HepG2 (cell line): ENCODE data around the gene HSPA1L. TPM values are rescaled to one million over a fixed set of nuclear protein-coding genes. Genes with fewer than 3 reads are reported as not detected.
A peak's percentile ranks its signal among the peaks of the same experiment; 100 is the strongest.

Experiments
- ASH2L ChIP-seq: fragments of 300-600, 200-600 bp; sonication (generic); IDR thresholded peaks from 2 replicates; pipeline ENCODE4 v1.7.0; 2017; ENCODE audit warnings: low read depth, mild to moderate bottlenecking, moderate library complexity, mixed read lengths, low read length; ENCODE audit not compliant: insufficient read length
- HES4 ChIP-seq: sonication (generic); formaldehyde crosslinking; IDR thresholded peaks from 2 replicates; pipeline ENCODE4 v1.9.0; 2021; ENCODE audit warnings: mild to moderate bottlenecking, missing genetic modification reagents, borderline replicate concordance
- IKZF1 ChIP-seq: fragments of 450-650 bp; IDR thresholded peaks from 2 replicates; pipeline ENCODE4 v1.7.1; 2016
- KDM6A ChIP-seq: IDR thresholded peaks from 2 replicates; pipeline ENCODE4 v1.6.1; 2016; ENCODE audit warnings: low read depth
- MAFK ChIP-seq, 2 experiments: IDR thresholded peaks in 1 of 2; conservative IDR thresholded peaks in 1 of 2; 2 replicates each; pipeline ENCODE4 v1.6.1; 2011; ENCODE audit warnings: improper control_type of control experiment in 2 of 2, low read length in 2 of 2
- MBD4 ChIP-seq: IDR thresholded peaks from 2 replicates; pipeline ENCODE4 v1.6.1; 2012; ENCODE audit warnings: low read length, inconsistent platforms, borderline replicate concordance
- PRMT3 ChIP-seq: sonication (generic); formaldehyde crosslinking; IDR thresholded peaks from 2 replicates; pipeline ENCODE4 v1.8.1; 2022; ENCODE audit warnings: low read depth, mild to moderate bottlenecking, moderate library complexity, missing genetic modification reagents, borderline replicate concordance
- RARA ChIP-seq: IDR thresholded peaks from 2 replicates; pipeline ENCODE4 v1.6.1; 2016; ENCODE audit warnings: missing genetic modification reagents, missing compliant biosample characterization
- SAP130 ChIP-seq: IDR thresholded peaks from 2 replicates; pipeline ENCODE4 v1.6.1; 2016; ENCODE audit warnings: low read depth
- TBX2 ChIP-seq: sonication (generic); formaldehyde crosslinking; IDR thresholded peaks from 2 replicates; pipeline ENCODE4 v1.5.0; 2020; ENCODE audit warnings: missing genetic modification reagents, mild to moderate bottlenecking, borderline replicate concordance
- ZNF230 ChIP-seq: sonication (generic); formaldehyde crosslinking; IDR thresholded peaks from 2 replicates; pipeline ENCODE4 v1.4.0; 2020; ENCODE audit warnings: mild to moderate bottlenecking, missing genetic modification reagents
- ZNF337 ChIP-seq: sonication (generic); formaldehyde crosslinking; IDR thresholded peaks from 2 replicates; pipeline ENCODE4 v1.5.1; 2020; ENCODE audit warnings: missing genetic modification reagents, low read depth, mild to moderate bottlenecking, borderline replicate concordance
- ZNF430 ChIP-seq: sonication (generic); formaldehyde crosslinking; IDR thresholded peaks from 2 replicates; pipeline ENCODE4 v1.9.0; 2021; ENCODE audit warnings: mild to moderate bottlenecking, missing genetic modification reagents
- ZNF446 ChIP-seq: sonication (generic); formaldehyde crosslinking; IDR thresholded peaks from 2 replicates; pipeline ENCODE4 v1.5.0; 2020; ENCODE audit warnings: mild to moderate bottlenecking, missing genetic modification reagents
- ZZZ3 ChIP-seq: sonication (generic); formaldehyde crosslinking; IDR thresholded peaks from 2 replicates; pipeline ENCODE4 v1.4.0; 2020; ENCODE audit warnings: missing genetic modification reagents, mild to moderate bottlenecking, borderline replicate concordance
- polyA plus RNA-seq, 8 experiments: library from polyadenylated mRNA; depleted of rRNA in 3 of 8; stranded (reverse) in 7 of 8; unstranded in 1 of 8; fragments of >200 nt; fragmentation: Illumina TruSeq in 4 of 8; extraction: Trizol in 4 of 8; gene quantifications; 2 replicates each; pipeline versions ENCODE4 v1.2.1 to v1.2.3, GENCODE V29; 2011 to 2016; ENCODE audit warnings: low read depth in 4 of 8, missing spikeins in 1 of 8, mixed read lengths in 1 of 8; ENCODE audit not compliant: insufficient read depth in 1 of 8
- total RNA-seq, 5 experiments: library from RNA; depleted of rRNA; stranded (reverse); fragments of >200 nt; fragmentation: Illumina TruSeq; extraction: Trizol; gene quantifications; 2 replicates each; pipeline ENCODE4 v1.2.3, GENCODE V29; 2016; ENCODE audit warnings: low read depth in 1 of 5
- TF ChIP-seq, protein P1 (sequence below): sonication (generic); formaldehyde crosslinking; IDR thresholded peaks from 2 replicates; pipeline ENCODE4 v1.5.1; 2020; ENCODE audit warnings: missing genetic modification reagents, mild to moderate bottlenecking, borderline replicate concordance
- TF ChIP-seq, protein P2 (sequence below): sonication (generic); formaldehyde crosslinking; IDR thresholded peaks from 2 replicates; pipeline ENCODE4 v1.4.0; 2020; ENCODE audit warnings: missing genetic modification reagents, borderline replicate concordance
- TF ChIP-seq, protein P3 (sequence below): sonication (generic); formaldehyde crosslinking; IDR thresholded peaks from 2 replicates; pipeline ENCODE4 v1.8.0; 2022; ENCODE audit warnings: mild to moderate bottlenecking, missing genetic modification reagents; ENCODE audit not compliant: insufficient replicate concordance
- TF ChIP-seq, protein P4 (sequence below): sonication (generic); formaldehyde crosslinking; IDR thresholded peaks from 2 replicates; pipeline ENCODE4 v1.4.0; 2020; ENCODE audit warnings: missing genetic modification reagents, borderline replicate concordance

HSPA1L gene
- total and polyA plus RNA-seq, 2 of the 13 experiments (the other 11 are each of a cell fraction or from before 2014, with no cell fraction given) = 0.55 to 1.0 TPM

DNA sequence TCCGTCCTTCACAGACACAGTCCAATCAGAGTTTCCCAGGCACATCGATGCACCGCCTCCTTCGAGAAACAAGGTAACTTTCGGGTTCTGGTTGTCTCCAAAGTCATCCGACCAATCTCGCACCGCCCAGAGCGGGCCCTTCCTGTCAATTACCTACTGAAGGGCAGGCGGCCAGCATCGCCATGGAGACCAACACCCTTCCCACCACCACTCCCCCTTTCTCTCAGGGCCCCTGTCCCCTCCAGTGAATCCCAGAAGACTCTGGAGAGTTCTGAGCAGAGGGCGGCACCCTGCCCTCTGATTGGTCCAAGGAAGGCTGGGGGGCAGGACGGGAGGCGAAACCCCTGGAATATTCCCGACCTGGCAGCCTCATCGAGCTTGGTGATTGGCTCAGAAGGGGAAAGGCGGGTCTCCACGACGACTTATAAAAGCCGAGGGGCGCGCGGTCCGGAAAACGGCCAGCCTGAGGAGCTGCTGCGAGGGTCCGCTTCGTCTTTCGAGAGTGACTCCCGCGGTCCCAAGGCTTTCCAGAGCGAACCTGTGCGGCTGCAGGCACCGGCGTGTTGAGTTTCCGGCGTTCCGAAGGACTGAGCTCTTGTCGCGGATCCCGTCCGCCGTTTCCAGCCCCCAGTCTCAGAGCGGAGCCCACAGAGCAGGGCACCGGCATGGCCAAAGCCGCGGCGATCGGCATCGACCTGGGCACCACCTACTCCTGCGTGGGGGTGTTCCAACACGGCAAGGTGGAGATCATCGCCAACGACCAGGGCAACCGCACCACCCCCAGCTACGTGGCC is 12.4 kb upstream of the HSPA1L start, which contains the start of gene HSPA1B (continued):
- TF ChIP-seq KDM6A (CRISPR knock-in tag) (0 out of 2 replicates have a peak, but pooled peaks have one; percentile 2), ASH2L (peak; percentile 21), MBD4 (no peak), ZNF430 (CRISPR knock-in tag) (peak; percentile 90; the same call in 1 of the 2 replicates), IKZF1 (no peak), SAP130 (CRISPR knock-in tag) (peak; percentile 94), ZNF337 (peak; percentile 88), ZNF230 (CRISPR knock-in tag) (no peak), PRMT3 (CRISPR knock-in tag) (0 out of 2 replicates have a peak, but pooled peaks have one; percentile 20), ZNF446 (CRISPR knock-in tag) (no peak), MAFK (conservative IDR thresholded peaks at IDR 0.05 in 1 of 2, IDR thresholded peaks at IDR 0.05 in 1 of 2; ENCODE audit: low read length in 2 of 2) (no peak), ZZZ3 (CRISPR knock-in tag) (no peak), HES4 (CRISPR knock-in tag) (peak; percentile 84), TBX2 (CRISPR knock-in tag) (peak; percentile 71), RARA (CRISPR knock-in tag) (peak; percentile 67)
- TF ChIP-seq, protein P1, sequence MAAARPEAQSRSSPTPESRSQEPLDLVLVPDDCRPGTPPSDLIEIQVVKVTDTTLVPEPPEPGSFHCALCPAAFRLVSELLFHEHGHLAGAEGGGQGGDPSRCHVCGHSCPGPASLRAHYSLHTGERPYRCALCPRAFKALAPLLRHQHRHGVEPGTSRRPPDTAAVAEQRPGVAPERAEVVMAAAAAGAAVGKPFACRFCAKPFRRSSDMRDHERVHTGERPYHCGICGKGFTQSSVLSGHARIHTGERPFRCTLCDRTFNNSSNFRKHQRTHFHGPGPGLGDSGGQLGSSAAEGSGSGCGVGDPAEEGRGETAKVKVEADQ (CRISPR knock-in tag) = 0 out of 2 replicates have a peak, but pooled peaks have one; percentile 63
- TF ChIP-seq, protein P2, sequence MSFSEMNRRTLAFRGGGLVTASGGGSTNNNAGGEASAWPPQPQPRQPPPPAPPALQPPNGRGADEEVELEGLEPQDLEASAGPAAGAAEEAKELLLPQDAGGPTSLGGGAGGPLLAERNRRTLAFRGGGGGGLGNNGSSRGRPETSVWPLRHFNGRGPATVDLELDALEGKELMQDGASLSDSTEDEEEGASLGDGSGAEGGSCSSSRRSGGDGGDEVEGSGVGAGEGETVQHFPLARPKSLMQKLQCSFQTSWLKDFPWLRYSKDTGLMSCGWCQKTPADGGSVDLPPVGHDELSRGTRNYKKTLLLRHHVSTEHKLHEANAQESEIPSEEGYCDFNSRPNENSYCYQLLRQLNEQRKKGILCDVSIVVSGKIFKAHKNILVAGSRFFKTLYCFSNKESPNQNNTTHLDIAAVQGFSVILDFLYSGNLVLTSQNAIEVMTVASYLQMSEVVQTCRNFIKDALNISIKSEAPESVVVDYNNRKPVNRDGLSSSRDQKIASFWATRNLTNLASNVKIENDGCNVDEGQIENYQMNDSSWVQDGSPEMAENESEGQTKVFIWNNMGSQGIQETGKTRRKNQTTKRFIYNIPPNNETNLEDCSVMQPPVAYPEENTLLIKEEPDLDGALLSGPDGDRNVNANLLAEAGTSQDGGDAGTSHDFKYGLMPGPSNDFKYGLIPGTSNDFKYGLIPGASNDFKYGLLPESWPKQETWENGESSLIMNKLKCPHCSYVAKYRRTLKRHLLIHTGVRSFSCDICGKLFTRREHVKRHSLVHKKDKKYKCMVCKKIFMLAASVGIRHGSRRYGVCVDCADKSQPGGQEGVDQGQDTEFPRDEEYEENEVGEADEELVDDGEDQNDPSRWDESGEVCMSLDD (CRISPR knock-in tag) = 0 out of 2 replicates have a peak, but pooled peaks have one; percentile 56
- TF ChIP-seq, protein P3, sequence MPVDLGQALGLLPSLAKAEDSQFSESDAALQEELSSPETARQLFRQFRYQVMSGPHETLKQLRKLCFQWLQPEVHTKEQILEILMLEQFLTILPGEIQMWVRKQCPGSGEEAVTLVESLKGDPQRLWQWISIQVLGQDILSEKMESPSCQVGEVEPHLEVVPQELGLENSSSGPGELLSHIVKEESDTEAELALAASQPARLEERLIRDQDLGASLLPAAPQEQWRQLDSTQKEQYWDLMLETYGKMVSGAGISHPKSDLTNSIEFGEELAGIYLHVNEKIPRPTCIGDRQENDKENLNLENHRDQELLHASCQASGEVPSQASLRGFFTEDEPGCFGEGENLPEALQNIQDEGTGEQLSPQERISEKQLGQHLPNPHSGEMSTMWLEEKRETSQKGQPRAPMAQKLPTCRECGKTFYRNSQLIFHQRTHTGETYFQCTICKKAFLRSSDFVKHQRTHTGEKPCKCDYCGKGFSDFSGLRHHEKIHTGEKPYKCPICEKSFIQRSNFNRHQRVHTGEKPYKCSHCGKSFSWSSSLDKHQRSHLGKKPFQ = peak; percentile 64
- TF ChIP-seq, protein P4, sequence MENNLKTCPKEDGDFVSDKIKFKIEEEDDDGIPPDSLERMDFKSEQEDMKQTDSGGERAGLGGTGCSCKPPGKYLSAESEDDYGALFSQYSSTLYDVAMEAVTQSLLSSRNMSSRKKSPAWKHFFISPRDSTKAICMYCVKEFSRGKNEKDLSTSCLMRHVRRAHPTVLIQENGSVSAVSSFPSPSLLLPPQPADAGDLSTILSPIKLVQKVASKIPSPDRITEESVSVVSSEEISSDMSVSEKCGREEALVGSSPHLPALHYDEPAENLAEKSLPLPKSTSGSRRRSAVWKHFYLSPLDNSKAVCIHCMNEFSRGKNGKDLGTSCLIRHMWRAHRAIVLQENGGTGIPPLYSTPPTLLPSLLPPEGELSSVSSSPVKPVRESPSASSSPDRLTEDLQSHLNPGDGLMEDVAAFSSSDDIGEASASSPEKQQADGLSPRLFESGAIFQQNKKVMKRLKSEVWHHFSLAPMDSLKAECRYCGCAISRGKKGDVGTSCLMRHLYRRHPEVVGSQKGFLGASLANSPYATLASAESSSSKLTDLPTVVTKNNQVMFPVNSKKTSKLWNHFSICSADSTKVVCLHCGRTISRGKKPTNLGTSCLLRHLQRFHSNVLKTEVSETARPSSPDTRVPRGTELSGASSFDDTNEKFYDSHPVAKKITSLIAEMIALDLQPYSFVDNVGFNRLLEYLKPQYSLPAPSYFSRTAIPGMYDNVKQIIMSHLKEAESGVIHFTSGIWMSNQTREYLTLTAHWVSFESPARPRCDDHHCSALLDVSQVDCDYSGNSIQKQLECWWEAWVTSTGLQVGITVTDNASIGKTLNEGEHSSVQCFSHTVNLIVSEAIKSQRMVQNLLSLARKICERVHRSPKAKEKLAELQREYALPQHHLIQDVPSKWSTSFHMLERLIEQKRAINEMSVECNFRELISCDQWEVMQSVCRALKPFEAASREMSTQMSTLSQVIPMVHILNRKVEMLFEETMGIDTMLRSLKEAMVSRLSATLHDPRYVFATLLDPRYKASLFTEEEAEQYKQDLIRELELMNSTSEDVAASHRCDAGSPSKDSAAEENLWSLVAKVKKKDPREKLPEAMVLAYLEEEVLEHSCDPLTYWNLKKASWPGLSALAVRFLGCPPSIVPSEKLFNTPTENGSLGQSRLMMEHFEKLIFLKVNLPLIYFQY (CRISPR knock-in tag) = peak; percentile 50; the same call in 1 of the 2 replicates
